H1 (cell line): Measurements from ENCODE around the gene CMIP. TPM values are rescaled to one million over a fixed set of nuclear protein-coding genes. Genes with fewer than 3 reads are reported as not detected.

Source experiments
- ATF3 ChIP-seq: IDR thresholded peaks from 2 replicates; pipeline ENCODE4 v1.6.1; 2011; ENCODE audit warnings: low read depth, mild to moderate bottlenecking, low read length; ENCODE audit not compliant: insufficient read depth
- BCL11A ChIP-seq, 2 experiments: IDR thresholded peaks; one replicate each; pipeline ENCODE4 v1.6.1; 2011; ENCODE audit warnings: low read depth in 2 of 2, low read length in 2 of 2, mild to moderate bottlenecking in 2 of 2
- HDAC6 ChIP-seq: IDR thresholded peaks from one replicate; pipeline ENCODE4 v1.7.1; 2012; ENCODE audit warnings: low read depth, mild to moderate bottlenecking, inconsistent platforms, low read length, moderate library complexity
- KDM4A ChIP-seq: IDR thresholded peaks from one replicate; pipeline ENCODE4 v1.7.1; 2012; ENCODE audit warnings: low read depth, mild to moderate bottlenecking, moderate library complexity, low read length, inconsistent platforms; ENCODE audit not compliant: severe bottlenecking
- RAD21 ChIP-seq, 2 experiments: IDR thresholded peaks in 1 of 2; conservative IDR thresholded peaks in 1 of 2; 2 replicates each; pipeline ENCODE4 v1.6.1; 2011; ENCODE audit warnings: low read depth in 2 of 2, low read length in 2 of 2, improper control_type of control experiment in 1 of 2, inconsistent platforms in 1 of 2, mild to moderate bottlenecking in 1 of 2, moderate library complexity in 1 of 2
- TAF1 ChIP-seq: IDR thresholded peaks from 2 replicates; pipeline ENCODE4 v1.6.1; 2011; ENCODE audit warnings: mild to moderate bottlenecking, low read depth, low read length
- TEAD4 ChIP-seq: IDR thresholded peaks from 2 replicates; pipeline ENCODE4 v1.6.1; 2012; ENCODE audit warnings: low read depth, low read length, inconsistent platforms, mixed read lengths
- YY1 ChIP-seq: IDR thresholded peaks from 2 replicates; pipeline ENCODE4 v1.6.1; 2011; ENCODE audit warnings: low read depth, mild to moderate bottlenecking, low read length
- ZNF274 ChIP-seq: IDR thresholded peaks from 2 replicates; pipeline ENCODE4 v1.7.0; 2012; ENCODE audit warnings: low read length, borderline replicate concordance; ENCODE audit errors: extremely low read depth
- polyA plus RNA-seq, 7 experiments: library from polyadenylated mRNA; depleted of rRNA in 3 of 7; stranded (reverse) in 5 of 7; unstranded in 2 of 7; fragments of >200 nt in 5 of 7; fragments of 200-250 nt in 2 of 7; gene quantifications; 1 replicate in 5 of 7; 2 replicates in 1 of 7; 4 replicates in 1 of 7; pipeline versions ENCODE4 v1.2.1 to v1.2.3, GENCODE V29; 2011 to 2013; ENCODE audit warnings: missing spikeins in 2 of 7, mixed read lengths in 2 of 7
- total RNA-seq: library from RNA; stranded (reverse); fragmentation: NEBNext Ultra II Directional; extraction: Animal tissue kit (Norgen Biotek cat#: 25700); gene quantifications from 2 replicates; pipeline ENCODE4 v1.2.1, GENCODE V29; 2021

Gene CMIP
- total and polyA plus RNA-seq, 2 of the 8 experiments (the other 6 are each of a cell fraction or from before 2014, with no cell fraction given): 7.9 to 53.2 TPM

DNA sequence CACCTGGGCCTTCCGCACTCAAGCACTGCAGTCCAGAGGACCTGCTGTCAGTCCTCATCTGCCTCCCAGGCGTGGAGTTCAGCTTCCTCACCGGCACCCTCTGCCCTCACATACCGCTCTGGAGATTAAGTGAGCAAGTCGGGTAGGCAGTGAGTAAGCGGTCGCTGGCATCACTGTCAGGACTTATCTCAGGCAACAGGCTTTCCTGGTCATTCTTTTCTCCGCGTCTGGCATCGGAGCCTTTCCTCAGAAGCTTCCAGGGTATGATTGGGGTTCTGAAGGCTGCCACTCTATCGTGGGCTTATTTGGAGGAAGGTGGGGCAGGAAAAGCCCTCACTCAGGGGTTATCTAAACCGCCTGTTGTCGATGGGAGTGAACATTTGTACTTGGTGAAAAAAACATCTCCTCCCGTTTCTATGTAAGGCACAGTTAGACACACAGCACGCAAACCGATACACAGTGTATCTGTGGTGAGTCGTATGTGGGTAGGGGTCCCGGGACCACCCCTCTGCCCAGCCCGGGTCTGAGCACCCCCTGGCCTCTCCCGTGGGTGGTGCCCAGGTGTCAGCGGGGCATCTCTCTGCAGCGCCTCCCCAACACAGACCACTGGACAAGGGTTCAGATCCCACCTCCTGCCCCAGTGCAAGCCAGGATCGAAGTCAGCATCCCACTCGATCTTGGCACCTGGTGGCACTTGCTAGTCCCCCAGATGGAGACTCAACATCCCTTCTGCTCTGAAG is 242.0 kb downstream of the CMIP start (continued):
- no peak for TF ChIP-seq HDAC6
- no peak for TF ChIP-seq ATF3
- no peak for TF ChIP-seq TEAD4
- no peak for TF ChIP-seq KDM4A
- TF ChIP-seq YY1: no peak
- no peak for TF ChIP-seq TAF1
- no peak for TF ChIP-seq ZNF274
- no peak for TF ChIP-seq RAD21 (IDR thresholded peaks at IDR 0.05 in 1 of 2, conservative IDR thresholded peaks at IDR 0.05 in 1 of 2; ENCODE audit: low read depth in 2 of 2, low read length in 2 of 2)
- TF ChIP-seq BCL11A (IDR thresholded peaks at IDR 0.05; ENCODE audit: low read depth in 2 of 2, low read length in 2 of 2): no peak
